HepG2 (cell line): Measurements from ENCODE around the gene NEK7. TPM values are rescaled to one million over a fixed set of nuclear protein-coding genes. Genes with fewer than 3 reads are reported as not detected.

Experiments used
- ATAC-seq: fragments of 200-7000 bp; cut with Tn5 transposase; 3 replicates; pipeline ENCODE4 v1.9.1; 2020; ENCODE audit warnings: mild to moderate bottlenecking, moderate library complexity
- BruUV-seq: library from RNA; stranded (reverse); fragments of 400-500 nt; replicated peaks from 2 replicates; lab custom pipeline; 2021; lab: Mats Ljungman, UMichigan
- CTCF ChIA-PET: fragments of 300-600 bp; formaldehyde crosslinking; extraction: SDS; loops from one replicate; lab custom pipeline; 2021; ENCODE audit warnings: low total read pairs, inconsistent platforms, low intra/inter-chr PET ratio; lab: Yijun Ruan, JAX
- POLR2A ChIA-PET: fragments of 350-600 bp; sonication (Branson Sonifier 250); formaldehyde crosslinking; loops from one replicate; lab custom pipeline; 2020; ENCODE audit warnings: antibody characterized with exemption, inconsistent platforms; lab: Yijun Ruan, JAX
- DNase-seq: peaks from one replicate; pipeline ENCODE4 v3.0.0-alpha.2; 2015; ENCODE audit warnings: low spot score
- FAIRE-seq: peaks from 3 replicates; lab custom pipeline; 2011; peaks lifted over from hg19 to GRCh38; lab: Jason Lieb, UNC
- H2AFZ ChIP-seq: one replicate; pipeline ENCODE4 v1.6.1; 2011; ENCODE audit warnings: low read length, inconsistent platforms
- H3K27ac ChIP-seq: fragments of 300-600 bp; 3 replicates; pipeline ENCODE4 v1.8.0; 2011; ENCODE audit warnings: mixed run types, mild to moderate bottlenecking, mixed read lengths, low read length, inconsistent platforms; ENCODE audit not compliant: insufficient read depth; ENCODE audit errors: extremely low read length
- H3K27me3 ChIP-seq, 2 experiments: fragments of 200-600 bp in 1 of 2; 2 replicates in 1 of 2; 3 replicates in 1 of 2; pipeline versions ENCODE4 v1.6.0 to v1.8.0; 2011; ENCODE audit warnings: low read length in 2 of 2, mild to moderate bottlenecking in 2 of 2, moderate library complexity in 2 of 2, inconsistent platforms in 1 of 2; ENCODE audit not compliant: insufficient read depth in 2 of 2, control insufficient read depth in 1 of 2
- H3K36me3 ChIP-seq, 2 experiments: fragments of 200-600 bp in 1 of 2; replicated peaks in 1 of 2; 2 replicates in 1 of 2; 3 replicates in 1 of 2; pipeline versions ENCODE4 v1.5.1 to v1.8.0; 2011; ENCODE audit warnings: low read length in 2 of 2, inconsistent platforms in 1 of 2; ENCODE audit not compliant: insufficient read depth in 2 of 2, control insufficient read depth in 1 of 2
- H3K4me1 ChIP-seq: 2 replicates; pipeline ENCODE4 v1.5.1; 2012; ENCODE audit warnings: low read length, inconsistent platforms; ENCODE audit not compliant: insufficient read depth
- H3K4me2 ChIP-seq: 2 replicates; pipeline ENCODE4 v1.6.0; 2011; ENCODE audit warnings: low read depth, low read length, inconsistent platforms
- H3K4me3 ChIP-seq, 3 experiments: fragments of 200-600 bp in 1 of 3; sonication (generic), shearing (Covaris generic) in 1 of 3; replicated peaks in 1 of 3; 2 replicates each; pipeline ENCODE4 v1.5.1; 2011 to 2016; ENCODE audit warnings: low read length in 3 of 3, inconsistent platforms in 2 of 3, low read depth in 2 of 3, mild to moderate bottlenecking in 2 of 3, control low read depth in 1 of 3, mixed read lengths in 1 of 3; ENCODE audit not compliant: insufficient read depth in 1 of 3
- H3K79me2 ChIP-seq: one replicate; pipeline ENCODE4 v1.6.1; 2011; ENCODE audit warnings: low read length, inconsistent platforms; ENCODE audit not compliant: insufficient read depth
- H3K9ac ChIP-seq: 2 replicates; pipeline ENCODE4 v1.6.0; 2011; ENCODE audit warnings: mild to moderate bottlenecking, low read depth, low read length, inconsistent platforms; ENCODE audit not compliant: insufficient read depth
- H3K9me3 ChIP-seq: 2 replicates; pipeline ENCODE4 v1.5.1; 2012; ENCODE audit warnings: mild to moderate bottlenecking, low read length
- H4K20me1 ChIP-seq: 2 replicates; pipeline ENCODE4 v1.6.0; 2011; ENCODE audit warnings: inconsistent platforms, mild to moderate bottlenecking, low read length, moderate library complexity; ENCODE audit not compliant: insufficient read depth
- BHLHE40 ChIP-seq: IDR thresholded peaks from 2 replicates; pipeline ENCODE4 v1.6.1; 2011; ENCODE audit warnings: low read length, improper control_type of control experiment
- ELF1 ChIP-seq: sonication (generic); formaldehyde crosslinking; IDR thresholded peaks from 2 replicates; pipeline ENCODE4 v1.4.0; 2020; ENCODE audit warnings: missing genetic modification reagents
- RBM39 ChIP-seq: fragments of 200-400 bp; formaldehyde crosslinking; IDR thresholded peaks from one replicate; pipeline ENCODE4 v1.6.1; 2018; ENCODE audit warnings: antibody characterized with exemption, mild to moderate bottlenecking, low read depth, low read length; ENCODE audit not compliant: poor library complexity, severe bottlenecking
- TGIF2 ChIP-seq: IDR thresholded peaks from 2 replicates; pipeline ENCODE4 v1.6.1; 2016; ENCODE audit warnings: control low read depth, missing compliant biosample characterization
- ZBTB1 ChIP-seq: sonication (generic); formaldehyde crosslinking; IDR thresholded peaks from 2 replicates; pipeline ENCODE4 v1.4.0; 2020; ENCODE audit warnings: missing genetic modification reagents, borderline replicate concordance
- ZBTB20 ChIP-seq: sonication (generic); formaldehyde crosslinking; IDR thresholded peaks from 2 replicates; pipeline ENCODE4 v1.8.1; 2023; ENCODE audit warnings: missing genetic modification reagents, low read depth, mild to moderate bottlenecking, borderline replicate concordance
- ZC3H13 ChIP-seq: sonication (generic); formaldehyde crosslinking; IDR thresholded peaks from 2 replicates; pipeline ENCODE4 v1.8.1; 2023; ENCODE audit warnings: mild to moderate bottlenecking, missing genetic modification reagents, moderate library complexity
- ZNF343 ChIP-seq: sonication (generic); formaldehyde crosslinking; IDR thresholded peaks from 2 replicates; pipeline ENCODE4 v1.4.0; 2020; ENCODE audit warnings: mild to moderate bottlenecking, missing genetic modification reagents
- WGBS: methylation state at CpG from one replicate; pipeline ENCODE4 v1.1.6; 2017; ENCODE audit warnings: low lambda C conversion rate; 5-methylcytosine and 5-hydroxymethylcytosine counted together
- in situ Hi-C: cut with HindIII; loops from 2 replicates; pipeline ENCODE4 v1.10.0; 2017; ENCODE audit warnings: low pct_unique_long_range_greater_than_20kb; ENCODE audit not compliant: extremely low pct_ligation_motif_present
- intact Hi-C: fragments of 100-400 bp; cut with micrococcal nuclease; formaldehyde crosslinking; loops from one replicate; pipeline ENCODE4 v1.10.0; 2022; ENCODE audit not compliant: unreplicated experiment
- polyA plus RNA-seq, 8 experiments: library from polyadenylated mRNA; depleted of rRNA in 3 of 8; stranded (reverse) in 7 of 8; unstranded in 1 of 8; fragments of >200 nt; fragmentation: Illumina TruSeq in 4 of 8; extraction: Trizol in 4 of 8; gene quantifications; 2 replicates each; pipeline versions ENCODE4 v1.2.1 to v1.2.3, GENCODE V29; 2011 to 2016; ENCODE audit warnings: low read depth in 4 of 8, missing spikeins in 1 of 8, mixed read lengths in 1 of 8; ENCODE audit not compliant: insufficient read depth in 1 of 8
- total RNA-seq, 5 experiments: library from RNA; depleted of rRNA; stranded (reverse); fragments of >200 nt; fragmentation: Illumina TruSeq; extraction: Trizol; gene quantifications; 2 replicates each; pipeline ENCODE4 v1.2.3, GENCODE V29; 2016; ENCODE audit warnings: low read depth in 1 of 5
- TF ChIP-seq, protein P1 (sequence below): sonication (generic); formaldehyde crosslinking; IDR thresholded peaks from 2 replicates; pipeline ENCODE4 v1.9.0; 2022; ENCODE audit warnings: low read depth, missing genetic modification reagents
- TF ChIP-seq, protein P2 (sequence below): sonication (generic); formaldehyde crosslinking; IDR thresholded peaks from 2 replicates; pipeline ENCODE4 v1.4.0; 2020; ENCODE audit warnings: mild to moderate bottlenecking, low read depth, missing genetic modification reagents

Gene NEK7
- total and polyA plus RNA-seq, 2 of the 13 experiments (the other 11 are each of a cell fraction or from before 2014, with no cell fraction given), result 18.1 to 19.2 TPM

DNA sequence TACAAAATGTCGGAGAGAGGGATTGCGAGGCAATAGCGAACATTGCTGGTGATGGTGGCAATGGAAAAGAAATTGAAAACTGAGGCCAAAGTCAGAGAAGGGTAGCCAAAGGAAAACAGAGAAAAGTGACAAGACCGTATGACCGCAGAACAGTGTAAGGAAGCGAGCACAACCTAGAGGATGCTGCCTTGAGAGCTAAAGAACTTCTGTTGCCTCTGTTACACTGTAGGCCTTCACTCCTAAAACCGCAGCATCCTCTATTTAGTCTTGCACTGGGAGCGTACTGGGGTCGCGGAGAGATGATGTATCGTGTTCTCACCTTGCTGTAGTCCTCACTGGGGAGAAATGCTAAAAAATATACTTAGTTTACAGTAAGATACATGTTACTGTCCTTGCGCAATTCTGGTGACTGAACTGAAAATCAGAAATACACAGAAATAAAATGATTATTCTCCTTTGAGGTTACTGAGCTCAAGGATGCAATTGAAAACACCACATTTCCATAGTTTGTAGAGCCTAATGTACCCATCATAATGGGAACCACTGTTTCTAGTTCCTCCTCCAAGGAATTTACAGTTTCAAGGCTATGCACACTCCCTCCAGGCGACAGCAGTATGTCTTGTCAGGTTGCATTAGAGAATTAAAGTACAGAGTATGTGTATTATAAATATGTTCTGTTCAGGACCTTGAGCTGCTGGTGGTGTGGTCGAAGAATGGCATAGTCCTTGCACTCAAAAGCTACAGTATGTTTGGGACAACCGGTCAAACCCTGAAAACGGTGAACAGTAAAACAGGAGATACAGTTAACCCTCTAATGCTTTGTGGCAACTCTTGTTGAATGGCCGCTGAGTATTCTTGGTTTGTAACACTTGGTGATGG, 1.3 kb downstream of the NEK7 start (continued):
- TF ChIP-seq, protein P1, sequence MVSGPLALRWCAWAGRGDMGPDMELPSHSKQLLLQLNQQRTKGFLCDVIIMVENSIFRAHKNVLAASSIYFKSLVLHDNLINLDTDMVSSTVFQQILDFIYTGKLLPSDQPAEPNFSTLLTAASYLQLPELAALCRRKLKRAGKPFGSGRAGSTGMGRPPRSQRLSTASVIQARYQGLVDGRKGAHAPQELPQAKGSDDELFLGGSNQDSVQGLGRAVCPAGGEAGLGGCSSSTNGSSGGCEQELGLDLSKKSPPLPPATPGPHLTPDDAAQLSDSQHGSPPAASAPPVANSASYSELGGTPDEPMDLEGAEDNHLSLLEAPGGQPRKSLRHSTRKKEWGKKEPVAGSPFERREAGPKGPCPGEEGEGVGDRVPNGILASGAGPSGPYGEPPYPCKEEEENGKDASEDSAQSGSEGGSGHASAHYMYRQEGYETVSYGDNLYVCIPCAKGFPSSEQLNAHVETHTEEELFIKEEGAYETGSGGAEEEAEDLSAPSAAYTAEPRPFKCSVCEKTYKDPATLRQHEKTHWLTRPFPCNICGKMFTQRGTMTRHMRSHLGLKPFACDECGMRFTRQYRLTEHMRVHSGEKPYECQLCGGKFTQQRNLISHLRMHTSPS (CRISPR knock-in tag), result no peak
- no peak for TF ChIP-seq ELF1 (CRISPR knock-in tag)
- TF ChIP-seq ZC3H13 (CRISPR knock-in tag), result no peak
- TF ChIP-seq, all 625 proteins: peak for 14

DNA sequence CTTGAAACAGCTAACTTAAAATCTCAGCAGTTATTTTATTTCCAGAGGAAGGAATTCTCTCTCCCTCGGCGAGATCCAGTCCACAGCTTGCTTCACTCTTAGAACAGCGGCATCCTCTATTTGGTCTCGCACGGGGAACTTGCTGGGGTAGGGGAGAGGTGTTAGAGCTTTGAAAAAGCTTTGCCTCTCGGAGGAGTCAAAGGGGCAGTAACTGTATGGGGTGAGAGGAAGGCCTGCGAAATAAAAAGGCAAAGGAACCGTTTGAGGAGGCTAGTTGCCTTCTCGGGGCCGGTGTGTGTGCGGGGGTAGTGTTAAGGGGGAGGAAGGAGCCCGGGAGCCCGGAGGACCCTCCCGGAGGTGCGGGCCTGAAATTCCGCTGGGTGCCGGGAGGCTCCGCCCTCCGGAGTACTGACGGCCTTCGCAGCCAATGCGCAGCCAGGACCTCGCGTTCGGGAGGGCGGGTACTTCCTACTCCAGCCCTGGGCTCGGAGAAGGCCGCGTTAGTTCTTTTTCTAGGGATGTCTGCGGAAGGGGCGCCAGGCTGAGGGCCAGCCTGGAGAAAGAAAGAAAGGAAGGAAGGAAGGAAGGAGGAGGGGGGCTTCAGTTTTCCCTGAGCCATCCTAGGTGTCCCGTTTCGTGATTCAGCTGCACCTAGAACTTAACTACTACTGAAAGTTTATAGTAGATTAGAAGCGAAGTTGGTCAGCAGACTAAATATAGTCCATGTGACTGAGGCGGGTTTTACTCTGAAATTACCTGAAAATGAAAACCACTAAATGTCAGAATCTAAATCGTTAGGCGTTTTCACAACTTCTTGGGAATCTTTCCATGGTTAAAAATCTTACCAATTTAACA, 2.2 kb downstream of the NEK7 start:
- BruUV-seq, result no TSS peak
- intact Hi-C loops, result loop anchor here (5.0 to 10.0 kb wide), 6 partner anchors 63 to 984 kb away; no protein-coding TSS in a partner anchor
- TF ChIP-seq ZBTB1 (CRISPR knock-in tag) (no peak), RBM39 (peak; percentile 35), ZNF343 (CRISPR knock-in tag) (no peak), BHLHE40 (no peak), ELF1 (CRISPR knock-in tag) (peak; percentile 82), TGIF2 (CRISPR knock-in tag) (0 out of 2 replicates have a peak, but pooled peaks have one; percentile 49), ZBTB20 (no peak; the same call in 1 of the 2 replicates)
- TF ChIP-seq, protein P2, sequence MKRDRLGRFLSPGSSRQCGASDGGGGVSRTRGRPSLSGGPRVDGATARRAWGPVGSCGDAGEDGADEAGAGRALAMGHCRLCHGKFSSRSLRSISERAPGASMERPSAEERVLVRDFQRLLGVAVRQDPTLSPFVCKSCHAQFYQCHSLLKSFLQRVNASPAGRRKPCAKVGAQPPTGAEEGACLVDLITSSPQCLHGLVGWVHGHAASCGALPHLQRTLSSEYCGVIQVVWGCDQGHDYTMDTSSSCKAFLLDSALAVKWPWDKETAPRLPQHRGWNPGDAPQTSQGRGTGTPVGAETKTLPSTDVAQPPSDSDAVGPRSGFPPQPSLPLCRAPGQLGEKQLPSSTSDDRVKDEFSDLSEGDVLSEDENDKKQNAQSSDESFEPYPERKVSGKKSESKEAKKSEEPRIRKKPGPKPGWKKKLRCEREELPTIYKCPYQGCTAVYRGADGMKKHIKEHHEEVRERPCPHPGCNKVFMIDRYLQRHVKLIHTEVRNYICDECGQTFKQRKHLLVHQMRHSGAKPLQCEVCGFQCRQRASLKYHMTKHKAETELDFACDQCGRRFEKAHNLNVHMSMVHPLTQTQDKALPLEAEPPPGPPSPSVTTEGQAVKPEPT, result no peak

More for the DNA sequence above, 2.2 kb downstream of the NEK7 start:
- H3K27me3 ChIP-seq, result no peaks in the 10 kb centered on the region; a peak in 1 of 5 replicates
- H3K27ac ChIP-seq, result peak overlapping the region; percentile 82
- WGBS, result under 1% methylated on average over 34 of the region's 37 CpGs
- CTCF ChIA-PET, result no interaction called here
- DNase-seq (peak; percentile 80), ATAC-seq (peak; percentile 87), FAIRE-seq (peak; percentile 57)
- H3K9me3 ChIP-seq, result no peaks in the 10 kb centered on the region
- H3K4me1 ChIP-seq, result peaks cover 47% of the 10 kb centered on the region
- H3K4me2 ChIP-seq, result peak overlapping the region; percentile 93
- H3K79me2 ChIP-seq, result peaks cover 57% of the 10 kb centered on the region
- H3K36me3 ChIP-seq, result no peaks in the 10 kb centered on the region
- H4K20me1 ChIP-seq, result no peaks in the 10 kb centered on the region
- peak overlapping the region; percentile 68 for H2AFZ ChIP-seq
- in situ Hi-C loops, result no loop called here
- H3K9ac ChIP-seq, result peak overlapping the region; percentile 85
- peak overlapping the region; percentile 51 to 90 (median 85) for H3K4me3 ChIP-seq
- POLR2A ChIA-PET, result interaction anchor here (1.3 kb wide), 1 partner anchor 33 kb away, joined by 3 read pairs; no protein-coding TSS in a partner anchor
